GM12872 (cell line): ENCODE measurements around the gene HEATR1.

ENCODE experiments used
- TF ChIP-seq, protein P1 (sequence below): IDR thresholded peaks from 3 replicates; pipeline ENCODE4 v1.5.1; 2011; ENCODE audit warnings: low read depth, mild to moderate bottlenecking, low read length, moderate library complexity; ENCODE audit not compliant: insufficient read depth

Gene HEATR1

DNA sequence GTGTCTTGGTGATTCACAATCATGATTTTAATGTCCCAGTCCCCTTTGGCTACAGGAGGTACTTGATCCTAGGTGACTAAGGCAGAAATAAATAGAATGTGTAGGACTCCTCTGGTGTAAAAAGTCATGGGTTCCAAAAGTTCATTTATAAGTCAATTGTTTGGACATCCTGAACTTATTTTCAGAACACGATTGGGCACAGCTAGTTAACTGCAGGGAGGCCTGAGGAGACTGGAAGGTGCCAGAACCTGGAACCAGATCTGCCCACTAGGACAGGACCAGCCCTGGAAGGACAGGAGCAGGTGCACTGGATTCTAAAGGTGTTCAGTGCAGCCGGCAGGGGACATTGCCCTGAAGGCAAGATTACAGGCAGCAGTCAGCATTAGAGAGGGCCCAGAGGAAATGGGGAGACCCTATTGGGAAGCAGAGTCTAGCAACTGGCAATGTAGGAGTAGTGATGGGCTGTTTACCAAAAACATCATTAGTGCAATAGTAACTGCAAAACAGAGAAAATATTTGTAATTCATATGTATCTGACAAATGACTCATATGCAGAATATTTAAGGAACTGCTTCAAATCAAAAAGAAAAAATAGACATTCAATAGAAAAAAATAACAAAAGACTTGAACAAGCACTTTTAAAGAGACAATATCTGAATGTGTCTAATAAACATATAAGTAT, 23.6 kb upstream of the HEATR1 start:
- TF ChIP-seq, protein P1, sequence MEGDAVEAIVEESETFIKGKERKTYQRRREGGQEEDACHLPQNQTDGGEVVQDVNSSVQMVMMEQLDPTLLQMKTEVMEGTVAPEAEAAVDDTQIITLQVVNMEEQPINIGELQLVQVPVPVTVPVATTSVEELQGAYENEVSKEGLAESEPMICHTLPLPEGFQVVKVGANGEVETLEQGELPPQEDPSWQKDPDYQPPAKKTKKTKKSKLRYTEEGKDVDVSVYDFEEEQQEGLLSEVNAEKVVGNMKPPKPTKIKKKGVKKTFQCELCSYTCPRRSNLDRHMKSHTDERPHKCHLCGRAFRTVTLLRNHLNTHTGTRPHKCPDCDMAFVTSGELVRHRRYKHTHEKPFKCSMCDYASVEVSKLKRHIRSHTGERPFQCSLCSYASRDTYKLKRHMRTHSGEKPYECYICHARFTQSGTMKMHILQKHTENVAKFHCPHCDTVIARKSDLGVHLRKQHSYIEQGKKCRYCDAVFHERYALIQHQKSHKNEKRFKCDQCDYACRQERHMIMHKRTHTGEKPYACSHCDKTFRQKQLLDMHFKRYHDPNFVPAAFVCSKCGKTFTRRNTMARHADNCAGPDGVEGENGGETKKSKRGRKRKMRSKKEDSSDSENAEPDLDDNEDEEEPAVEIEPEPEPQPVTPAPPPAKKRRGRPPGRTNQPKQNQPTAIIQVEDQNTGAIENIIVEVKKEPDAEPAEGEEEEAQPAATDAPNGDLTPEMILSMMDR = no peak

DNA sequence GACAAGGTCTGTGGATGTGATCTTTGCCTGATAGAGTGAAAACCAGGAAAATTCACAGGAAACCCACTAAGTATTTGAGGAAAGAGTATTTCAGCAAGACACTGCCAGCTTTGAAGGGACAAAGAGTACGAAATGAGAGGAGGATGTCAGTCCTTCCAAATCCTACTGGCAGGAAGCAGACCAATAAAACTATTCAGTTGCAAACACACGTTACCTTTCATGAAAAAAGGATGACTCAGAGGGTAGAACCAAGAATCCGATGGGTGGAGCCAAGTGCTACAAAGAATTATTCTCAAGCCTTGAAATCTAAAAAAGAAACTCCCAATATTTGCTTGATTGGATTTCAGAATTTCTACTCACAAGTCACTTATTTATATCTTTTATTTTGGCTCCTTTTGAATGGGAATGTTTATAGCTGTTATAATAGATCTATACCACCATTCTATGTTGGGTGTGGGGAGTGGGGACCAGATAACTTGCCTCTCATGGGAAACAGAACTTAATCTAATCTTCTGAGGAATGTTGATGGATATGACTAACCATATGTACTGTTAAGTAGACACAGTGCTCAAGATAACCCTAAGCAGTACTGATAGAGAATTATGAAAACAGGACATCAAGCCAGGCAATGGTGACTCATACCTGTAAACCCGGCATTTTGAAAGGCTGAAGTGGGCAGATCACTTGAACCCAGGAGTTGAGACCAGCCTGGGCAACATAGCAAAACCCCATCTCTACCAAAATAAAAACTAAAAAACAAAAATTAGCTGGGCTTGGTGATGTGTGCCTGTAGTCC, 19.3 kb upstream of the HEATR1 start:
- TF ChIP-seq, protein P1 = no peak

DNA sequence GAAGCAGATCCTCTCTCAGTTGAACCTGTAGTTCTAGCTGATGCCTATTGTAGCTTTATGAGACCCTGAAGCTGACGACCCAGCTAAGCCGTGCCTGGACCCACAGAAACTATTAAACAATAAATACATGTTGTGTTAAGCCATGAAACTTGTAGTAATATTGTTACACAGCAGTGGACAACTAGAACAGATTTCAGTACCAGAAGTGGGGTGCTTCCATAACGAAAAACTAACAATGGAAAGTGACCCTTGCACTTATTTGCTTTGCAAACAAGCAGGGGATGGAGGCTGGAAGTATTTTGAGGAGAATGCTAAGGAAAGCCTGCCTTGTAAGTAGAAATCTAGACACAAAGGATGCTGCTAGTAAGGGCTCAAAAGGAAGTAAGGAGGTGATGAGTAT, 18.1 kb upstream of the HEATR1 start:
- TF ChIP-seq, protein P1 = no peak

DNA sequence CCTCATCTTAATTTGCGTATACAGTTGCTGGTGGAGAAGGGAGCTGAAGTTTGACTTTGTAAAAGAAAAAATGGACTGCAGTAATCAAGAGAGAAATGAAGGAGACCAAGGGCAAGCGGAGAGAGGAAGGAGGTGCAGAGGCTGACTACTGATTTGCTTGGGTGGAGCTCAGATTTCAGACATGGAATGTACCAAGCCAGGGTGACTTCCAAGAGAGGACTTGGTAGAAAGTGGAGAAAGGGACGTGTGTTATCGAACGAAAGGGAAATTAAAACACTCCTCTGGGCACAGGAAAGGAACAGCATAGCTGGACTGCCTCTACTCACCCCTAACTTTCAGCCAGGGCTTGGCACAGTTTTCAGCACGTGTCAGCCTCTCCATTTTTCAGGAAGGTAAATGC, 15.1 kb upstream of the HEATR1 start:
- TF ChIP-seq, protein P1 = no peak

DNA sequence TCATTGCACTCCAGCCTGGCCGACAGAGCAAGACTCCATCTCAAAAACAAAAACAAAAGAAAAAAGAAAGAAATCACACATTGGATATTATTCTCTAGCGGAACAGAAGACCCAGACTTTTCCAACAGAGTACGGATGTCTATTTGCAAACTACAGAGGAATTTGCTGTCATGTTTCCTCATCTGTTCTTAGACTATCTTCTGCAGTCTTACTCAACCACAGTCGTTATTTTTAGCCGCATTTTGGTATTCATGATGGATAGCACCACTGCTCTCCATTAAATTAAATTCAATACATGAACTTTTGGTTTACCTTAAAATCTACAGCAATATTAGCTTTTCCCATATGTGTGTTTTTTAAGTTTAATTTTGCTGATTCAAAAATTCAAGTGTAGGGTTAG, 14.2 kb upstream of the HEATR1 start:
- TF ChIP-seq, protein P1 = no peak

DNA sequence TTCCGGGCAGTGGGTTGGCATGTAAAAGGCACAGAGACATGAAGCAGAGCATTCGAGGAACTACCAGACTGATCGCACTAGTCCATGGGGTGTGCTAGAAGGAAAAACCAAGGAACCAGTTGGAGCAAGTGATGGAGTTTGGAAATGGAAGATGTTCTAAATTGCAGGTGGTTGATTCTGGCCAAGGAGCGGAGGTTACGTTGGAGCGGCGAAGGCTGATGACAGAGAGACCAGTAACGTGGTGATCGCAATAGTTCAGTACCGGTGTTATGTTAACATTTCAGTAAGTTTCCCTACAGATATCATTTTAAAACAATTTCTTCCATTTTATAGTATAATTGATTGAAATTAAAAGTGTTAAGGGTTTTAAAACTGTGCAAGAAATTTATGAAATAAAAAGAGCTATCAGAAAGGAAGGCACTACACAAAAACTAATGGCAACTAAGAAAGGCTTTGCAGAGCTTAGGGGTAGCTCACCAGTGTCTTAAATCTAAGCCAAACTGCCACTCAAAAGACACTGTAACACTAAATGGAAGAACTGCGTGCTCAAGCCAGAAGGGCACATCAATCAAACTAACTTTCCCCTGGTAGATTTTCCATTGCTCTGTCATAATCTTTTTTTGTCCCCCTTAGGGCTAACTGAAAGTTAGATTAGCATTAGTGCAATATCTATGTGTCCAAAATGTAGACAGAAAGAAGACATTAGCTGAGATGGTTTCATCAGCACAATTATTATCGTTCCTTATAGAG, 11.3 kb upstream of the HEATR1 start:
- TF ChIP-seq, protein P1 = no peak

DNA sequence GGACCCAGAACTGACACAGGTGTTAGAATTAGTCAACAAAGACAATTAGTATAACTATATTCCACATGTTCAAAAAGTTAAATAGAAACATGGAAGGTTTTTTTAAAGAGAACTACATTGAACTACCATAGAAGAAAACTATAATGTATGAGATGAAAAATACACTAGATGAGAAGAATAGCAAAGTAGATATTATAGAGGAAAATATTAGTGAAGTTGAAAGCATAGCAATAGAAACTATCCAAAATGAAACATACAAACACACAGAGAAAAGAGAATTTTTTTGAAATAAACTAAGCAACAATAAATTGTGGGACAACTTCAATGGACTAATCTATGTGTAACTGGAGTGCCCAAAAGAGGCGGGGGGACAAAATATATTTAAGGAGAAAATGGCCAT, 8.0 kb upstream of the HEATR1 start:
- TF ChIP-seq, protein P1 = no peak
